ENCODE results near the gene SLC17A9. TPM values are rescaled to one million over a fixed set of nuclear protein-coding genes. Genes with fewer than 3 reads are reported as not detected.

The SLC17A9 gene
- total RNA-seq, 1 experiment from 2014 or later = 0.28 TPM

DNA sequence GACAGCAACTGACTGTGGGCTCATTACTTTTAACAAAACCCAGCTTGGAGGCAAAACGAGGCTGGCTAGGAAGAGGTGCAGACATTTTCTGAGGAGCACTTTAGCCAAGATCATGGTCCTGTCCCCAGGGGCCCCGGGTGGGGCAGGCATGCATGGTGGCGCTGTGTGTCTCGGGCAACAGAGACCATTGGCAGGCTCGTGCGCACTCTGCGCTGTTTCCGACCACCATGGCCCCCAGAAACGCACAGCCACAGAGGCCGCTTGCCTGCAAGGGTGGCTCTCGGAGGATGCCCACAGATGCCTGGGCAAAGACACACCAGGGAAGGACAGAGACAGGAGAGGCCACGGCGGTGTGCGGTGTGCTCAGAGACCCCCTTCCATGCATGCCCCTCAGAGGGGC is 47.5 kb downstream of the SLC17A9 start:
- in situ Hi-C loops (cut with HindIII; ENCODE audit: low pct_unique_long_range_greater_than_20kb, low sequenced_read_pairs) (no loop called here), intact Hi-C loops (cut with micrococcal nuclease; ENCODE audit: unreplicated experiment) (no loop called here)
- CTCF ChIA-PET = no interaction called here
- no TSS peak for BruUV-seq (replicated peaks)
- no peak overlapping the region for H3K27ac ChIP-seq (ENCODE audit: low read length)
- peaks cover 6% of the 10 kb centered on the region; the same call in 1 of the 2 replicates for H3K27me3 ChIP-seq (ENCODE audit: control insufficient read depth, insufficient read depth, low read length)
- no peak for ATAC-seq
- POLR2A ChIA-PET = no interaction called here
- TF ChIP-seq TCF7L2 (IDR thresholded peaks at IDR 0.05; ENCODE audit: low read depth, low read length) = no peak
- no peak for TF ChIP-seq POLR2AphosphoS5 (IDR thresholded peaks at IDR 0.05; ENCODE audit: low read depth, low read length)
- TF ChIP-seq, protein P1, sequence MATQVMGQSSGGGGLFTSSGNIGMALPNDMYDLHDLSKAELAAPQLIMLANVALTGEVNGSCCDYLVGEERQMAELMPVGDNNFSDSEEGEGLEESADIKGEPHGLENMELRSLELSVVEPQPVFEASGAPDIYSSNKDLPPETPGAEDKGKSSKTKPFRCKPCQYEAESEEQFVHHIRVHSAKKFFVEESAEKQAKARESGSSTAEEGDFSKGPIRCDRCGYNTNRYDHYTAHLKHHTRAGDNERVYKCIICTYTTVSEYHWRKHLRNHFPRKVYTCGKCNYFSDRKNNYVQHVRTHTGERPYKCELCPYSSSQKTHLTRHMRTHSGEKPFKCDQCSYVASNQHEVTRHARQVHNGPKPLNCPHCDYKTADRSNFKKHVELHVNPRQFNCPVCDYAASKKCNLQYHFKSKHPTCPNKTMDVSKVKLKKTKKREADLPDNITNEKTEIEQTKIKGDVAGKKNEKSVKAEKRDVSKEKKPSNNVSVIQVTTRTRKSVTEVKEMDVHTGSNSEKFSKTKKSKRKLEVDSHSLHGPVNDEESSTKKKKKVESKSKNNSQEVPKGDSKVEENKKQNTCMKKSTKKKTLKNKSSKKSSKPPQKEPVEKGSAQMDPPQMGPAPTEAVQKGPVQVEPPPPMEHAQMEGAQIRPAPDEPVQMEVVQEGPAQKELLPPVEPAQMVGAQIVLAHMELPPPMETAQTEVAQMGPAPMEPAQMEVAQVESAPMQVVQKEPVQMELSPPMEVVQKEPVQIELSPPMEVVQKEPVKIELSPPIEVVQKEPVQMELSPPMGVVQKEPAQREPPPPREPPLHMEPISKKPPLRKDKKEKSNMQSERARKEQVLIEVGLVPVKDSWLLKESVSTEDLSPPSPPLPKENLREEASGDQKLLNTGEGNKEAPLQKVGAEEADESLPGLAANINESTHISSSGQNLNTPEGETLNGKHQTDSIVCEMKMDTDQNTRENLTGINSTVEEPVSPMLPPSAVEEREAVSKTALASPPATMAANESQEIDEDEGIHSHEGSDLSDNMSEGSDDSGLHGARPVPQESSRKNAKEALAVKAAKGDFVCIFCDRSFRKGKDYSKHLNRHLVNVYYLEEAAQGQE (IDR thresholded peaks at IDR 0.05; ENCODE audit: insufficient read depth in 1 of 2, low read depth in 2 of 2, low read length in 1 of 2) = no peak
- TF ChIP-seq SIN3A (IDR thresholded peaks at IDR 0.05; ENCODE audit: borderline replicate concordance, insufficient read depth, low read depth, low read length) = no peak
- TF ChIP-seq, protein P2, sequence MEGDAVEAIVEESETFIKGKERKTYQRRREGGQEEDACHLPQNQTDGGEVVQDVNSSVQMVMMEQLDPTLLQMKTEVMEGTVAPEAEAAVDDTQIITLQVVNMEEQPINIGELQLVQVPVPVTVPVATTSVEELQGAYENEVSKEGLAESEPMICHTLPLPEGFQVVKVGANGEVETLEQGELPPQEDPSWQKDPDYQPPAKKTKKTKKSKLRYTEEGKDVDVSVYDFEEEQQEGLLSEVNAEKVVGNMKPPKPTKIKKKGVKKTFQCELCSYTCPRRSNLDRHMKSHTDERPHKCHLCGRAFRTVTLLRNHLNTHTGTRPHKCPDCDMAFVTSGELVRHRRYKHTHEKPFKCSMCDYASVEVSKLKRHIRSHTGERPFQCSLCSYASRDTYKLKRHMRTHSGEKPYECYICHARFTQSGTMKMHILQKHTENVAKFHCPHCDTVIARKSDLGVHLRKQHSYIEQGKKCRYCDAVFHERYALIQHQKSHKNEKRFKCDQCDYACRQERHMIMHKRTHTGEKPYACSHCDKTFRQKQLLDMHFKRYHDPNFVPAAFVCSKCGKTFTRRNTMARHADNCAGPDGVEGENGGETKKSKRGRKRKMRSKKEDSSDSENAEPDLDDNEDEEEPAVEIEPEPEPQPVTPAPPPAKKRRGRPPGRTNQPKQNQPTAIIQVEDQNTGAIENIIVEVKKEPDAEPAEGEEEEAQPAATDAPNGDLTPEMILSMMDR (IDR thresholded peaks at IDR 0.05) = no peak
- H3K4me1 ChIP-seq (ENCODE audit: control insufficient read depth, insufficient read depth, low read length) = no peaks in the 10 kb centered on the region
- H3K4me3 ChIP-seq (ENCODE audit: low read depth in 2 of 2, low read length in 2 of 2) = no peak overlapping the region
- H3K36me3 ChIP-seq (ENCODE audit: control insufficient read depth, insufficient read depth, low read length) = no peaks in the 10 kb centered on the region
- no peaks in the 10 kb centered on the region for H3K9me3 ChIP-seq (ENCODE audit: control insufficient read depth, insufficient read depth, low read depth, low read length)
- DNase-seq (ENCODE audit: low read depth, low spot score) = no peak

DNA sequence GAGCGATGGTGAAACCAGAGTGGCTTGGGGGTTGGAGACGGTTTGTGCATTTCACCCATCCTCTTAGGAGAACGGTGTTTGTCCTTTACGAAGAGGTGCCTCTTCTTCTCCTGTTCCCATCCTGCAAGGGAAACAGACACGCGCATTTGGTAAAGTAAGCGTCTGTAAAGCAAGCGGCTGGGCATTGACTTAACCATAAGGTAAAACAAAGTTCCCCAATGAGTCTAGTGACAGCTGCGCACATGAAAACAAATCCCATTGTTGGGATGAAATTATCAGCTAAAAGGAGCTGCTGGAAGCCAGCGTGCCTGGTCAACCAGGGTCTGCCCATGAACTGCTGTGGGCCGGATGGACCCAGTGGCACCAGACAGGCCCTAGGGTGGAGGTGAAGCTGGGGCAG is 48.4 kb downstream of the SLC17A9 start:
- H3K27me3 ChIP-seq (ENCODE audit: control insufficient read depth, insufficient read depth, low read length) = peaks cover 6% of the 10 kb centered on the region; the same call in 1 of the 2 replicates
- H3K36me3 ChIP-seq (ENCODE audit: control insufficient read depth, insufficient read depth, low read length) = no peaks in the 10 kb centered on the region
- POLR2A ChIA-PET = no interaction called here
- no peak overlapping the region for H3K27ac ChIP-seq (ENCODE audit: low read length)
- DNase-seq (ENCODE audit: low read depth, low spot score) (no peak), ATAC-seq (no peak)
- H3K4me1 ChIP-seq (ENCODE audit: control insufficient read depth, insufficient read depth, low read length) = no peaks in the 10 kb centered on the region
- no TSS peak for BruUV-seq (replicated peaks)
- CTCF ChIA-PET = no interaction called here
- intact Hi-C loops (cut with micrococcal nuclease; ENCODE audit: unreplicated experiment) = no loop called here
- no peak overlapping the region for H3K4me3 ChIP-seq (ENCODE audit: low read depth in 2 of 2, low read length in 2 of 2)
- in situ Hi-C loops (cut with HindIII; ENCODE audit: low pct_unique_long_range_greater_than_20kb, low sequenced_read_pairs) = no loop called here
- TF ChIP-seq, protein P2 (IDR thresholded peaks at IDR 0.05) = no peak
- TF ChIP-seq POLR2AphosphoS5 (IDR thresholded peaks at IDR 0.05; ENCODE audit: low read depth, low read length) (no peak), TCF7L2 (IDR thresholded peaks at IDR 0.05; ENCODE audit: low read depth, low read length) (no peak), SIN3A (IDR thresholded peaks at IDR 0.05; ENCODE audit: borderline replicate concordance, insufficient read depth, low read depth, low read length) (no peak)
- TF ChIP-seq, protein P1 (IDR thresholded peaks at IDR 0.05; ENCODE audit: insufficient read depth in 1 of 2, low read depth in 2 of 2, low read length in 1 of 2) = no peak
- no peaks in the 10 kb centered on the region for H3K9me3 ChIP-seq (ENCODE audit: control insufficient read depth, insufficient read depth, low read depth, low read length)

Data from Panc1 (cell line).